Fibroblast of mammary gland (primary cell): ENCODE results near the gene RRP9.

ENCODE experiments used
- DNase-seq: peaks from one replicate; pipeline ENCODE4 v3.0.0-alpha.2; 2010; ENCODE audit warnings: low read depth
- H3K4me3 ChIP-seq: 2 replicates; pipeline ENCODE4 v1.5.1; 2011; ENCODE audit warnings: low read depth, mild to moderate bottlenecking, low read length, moderate library complexity; ENCODE audit not compliant: control insufficient read depth
- CTCF ChIP-seq: conservative IDR thresholded peaks from 2 replicates; pipeline ENCODE4 v1.5.1; 2011; ENCODE audit warnings: low read depth, low read length, inconsistent platforms; ENCODE audit not compliant: control insufficient read depth, insufficient read depth

The RRP9 gene

GRCh38 chr3:51894939-51895338 is 46.8 kb downstream of the RRP9 start:
- DNase-seq = no peak
- no peak for TF ChIP-seq CTCF
- H3K4me3 ChIP-seq = no peak overlapping the region

GRCh38 chr3:51894391-51894790 is 47.3 kb downstream of the RRP9 start:
- DNase-seq = no peak
- TF ChIP-seq CTCF = no peak
- H3K4me3 ChIP-seq = no peak overlapping the region

GRCh38 chr3:51891242-51892039 is 50.3 kb downstream of the RRP9 start:
- DNase-seq = no peak
- H3K4me3 ChIP-seq = no peak overlapping the region
- TF ChIP-seq CTCF = no peak

GRCh38 chr3:51888463-51889105 is 53.1 kb downstream of the RRP9 start:
- DNase-seq = no peak
- TF ChIP-seq CTCF = no peak

GRCh38 chr3:51887620-51888019 is 54.1 kb downstream of the RRP9 start:
- DNase-seq = no peak
- TF ChIP-seq CTCF = no peak
- no peak overlapping the region for H3K4me3 ChIP-seq

More at GRCh38 chr3:51888463-51889105, 53.1 kb downstream of the RRP9 start:
- H3K4me3 ChIP-seq = no peak overlapping the region

GRCh38 chr3:51886447-51886846 is 55.3 kb downstream of the RRP9 start:
- no peak for DNase-seq
- TF ChIP-seq CTCF = no peak
- H3K4me3 ChIP-seq = no peak overlapping the region
